Mesothelial cell of epicardium (in vitro differentiated cells): Measurements from ENCODE around the gene MAP1LC3B2. TPM values are rescaled to one million over a fixed set of nuclear protein-coding genes. Genes with fewer than 3 reads are reported as not detected.

Experiments
- DNase-seq, 2 experiments: peaks; one replicate each; pipeline ENCODE4 v3.0.0; 2021; ENCODE audit warnings: low spot score in 2 of 2; ENCODE audit not compliant: unreplicated experiment in 2 of 2
- H3K27ac Mint-ChIP-seq: 2 replicates; pipeline ENCODE4 v1.8.0; 2021; ENCODE audit warnings: mixed read lengths
- H3K27me3 Mint-ChIP-seq: 2 replicates; pipeline ENCODE4 v1.8.0; 2021; ENCODE audit warnings: low read depth, mixed read lengths
- H3K36me3 Mint-ChIP-seq: 2 replicates; pipeline ENCODE4 v1.8.0; 2021; ENCODE audit warnings: mixed read lengths
- H3K4me1 Mint-ChIP-seq: 2 replicates; pipeline ENCODE4 v1.8.0; 2021; ENCODE audit warnings: mixed read lengths
- H3K4me3 Mint-ChIP-seq: 2 replicates; pipeline ENCODE4 v1.8.0; 2021; ENCODE audit warnings: mild to moderate bottlenecking, moderate library complexity, mixed read lengths
- H3K9me3 Mint-ChIP-seq: 2 replicates; pipeline ENCODE4 v1.8.0; 2021; ENCODE audit warnings: mixed read lengths
- CTCF ChIP-seq: fragments of 200-600 bp; sonication (generic); IDR thresholded peaks from one replicate; pipeline ENCODE4 v1.5.0; 2021; ENCODE audit warnings: antibody characterized with exemption; ENCODE audit not compliant: unreplicated experiment
- total RNA-seq: library from RNA; stranded (reverse); gene quantifications from 3 replicates; pipeline ENCODE4 v1.2.1, GENCODE V29; 2021

MAP1LC3B2 gene
- total RNA-seq, 1 donor from 2014 or later, result 4.5 TPM

DNA sequence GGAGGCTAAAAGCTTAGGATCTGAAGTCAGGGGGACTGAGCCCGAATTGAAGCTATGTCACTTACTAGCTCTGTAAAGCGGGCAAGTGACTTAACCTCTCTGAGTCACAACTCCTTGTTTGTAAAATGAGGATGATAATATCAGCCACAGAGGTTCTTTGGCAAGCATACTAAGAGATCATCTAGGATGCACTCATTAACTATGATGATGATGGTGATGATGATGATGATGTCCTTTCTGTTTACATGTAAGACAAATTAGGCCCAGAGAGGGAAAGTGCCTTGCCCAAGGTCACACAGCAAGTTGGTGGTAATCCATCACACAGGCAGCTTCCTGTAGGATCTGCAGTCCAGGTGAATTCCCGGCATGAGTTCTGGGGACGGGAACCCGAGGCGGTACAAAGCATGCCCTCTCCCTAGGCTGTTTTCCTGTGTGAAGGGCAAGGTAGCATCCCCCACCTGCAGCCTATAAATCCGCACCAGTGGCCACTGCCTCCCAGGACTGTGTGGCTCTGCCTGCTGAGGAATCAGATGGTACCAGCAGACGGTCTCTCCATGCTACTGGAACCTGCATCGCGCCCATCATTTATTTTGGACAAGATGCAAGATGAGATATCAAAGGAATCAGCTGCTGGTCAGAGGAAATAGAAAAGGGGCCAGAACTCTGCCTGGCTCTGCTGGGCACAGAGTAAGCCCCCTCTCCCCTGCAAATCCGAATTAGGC is 55.2 kb downstream of the MAP1LC3B2 start:
- no peaks in the 10 kb centered on the region for H3K36me3 Mint-ChIP-seq
- no peak overlapping the region for H3K27ac Mint-ChIP-seq
- no peak for TF ChIP-seq CTCF
- H3K27me3 Mint-ChIP-seq, result no peaks in the 10 kb centered on the region
- H3K4me3 Mint-ChIP-seq, result no peak overlapping the region
- DNase-seq, result no peak
- H3K4me1 Mint-ChIP-seq, result peaks cover 2% of the 10 kb centered on the region
- no peaks in the 10 kb centered on the region for H3K9me3 Mint-ChIP-seq

- no peaks in the 10 kb centered on the region for H3K36me3 Mint-ChIP-seq
- no peak for DNase-seq
- no peaks in the 10 kb centered on the region for H3K27me3 Mint-ChIP-seq
- TF ChIP-seq CTCF, result no peak
- no peak overlapping the region for H3K27ac Mint-ChIP-seq
- peaks cover 6% of the 10 kb centered on the region for H3K4me1 Mint-ChIP-seq
- no peaks in the 10 kb centered on the region for H3K9me3 Mint-ChIP-seq
- no peak overlapping the region for H3K4me3 Mint-ChIP-seq
These were observed 56.1 kb downstream of the MAP1LC3B2 start for GRCh38 chr12:116615141-116615861.

GRCh38 chr12:116616536-116617248 is 57.5 kb downstream of the MAP1LC3B2 start:
- no peak for TF ChIP-seq CTCF
- Mint-ChIP-seq H3K4me3 (no peak overlapping the region), H3K4me1 (peaks cover 11% of the 10 kb centered on the region), H3K9me3 (no peaks in the 10 kb centered on the region), H3K27ac (no peak overlapping the region), H3K36me3 (no peaks in the 10 kb centered on the region), H3K27me3 (no peaks in the 10 kb centered on the region)
- DNase-seq, result no peak

GRCh38 chr12:116619246-116619645 is 60.1 kb downstream of the MAP1LC3B2 start:
- H3K4me3 Mint-ChIP-seq, result no peak overlapping the region
- no peak for DNase-seq
- H3K36me3 Mint-ChIP-seq, result no peaks in the 10 kb centered on the region
- no peak overlapping the region for H3K27ac Mint-ChIP-seq
- TF ChIP-seq CTCF, result no peak
- peaks cover 16% of the 10 kb centered on the region for H3K9me3 Mint-ChIP-seq
- H3K4me1 Mint-ChIP-seq, result peaks cover 11% of the 10 kb centered on the region
- H3K27me3 Mint-ChIP-seq, result no peaks in the 10 kb centered on the region

GRCh38 chr12:116620124-116620491 is 60.9 kb downstream of the MAP1LC3B2 start:
- Mint-ChIP-seq H3K27ac (no peak overlapping the region), H3K36me3 (no peaks in the 10 kb centered on the region), H3K9me3 (peaks cover 16% of the 10 kb centered on the region), H3K27me3 (no peaks in the 10 kb centered on the region), H3K4me3 (no peak overlapping the region), H3K4me1 (peaks cover 11% of the 10 kb centered on the region)
- DNase-seq, result no peak
- no peak for TF ChIP-seq CTCF
